Measurements from ENCODE around the gene OTOA.

DNA sequence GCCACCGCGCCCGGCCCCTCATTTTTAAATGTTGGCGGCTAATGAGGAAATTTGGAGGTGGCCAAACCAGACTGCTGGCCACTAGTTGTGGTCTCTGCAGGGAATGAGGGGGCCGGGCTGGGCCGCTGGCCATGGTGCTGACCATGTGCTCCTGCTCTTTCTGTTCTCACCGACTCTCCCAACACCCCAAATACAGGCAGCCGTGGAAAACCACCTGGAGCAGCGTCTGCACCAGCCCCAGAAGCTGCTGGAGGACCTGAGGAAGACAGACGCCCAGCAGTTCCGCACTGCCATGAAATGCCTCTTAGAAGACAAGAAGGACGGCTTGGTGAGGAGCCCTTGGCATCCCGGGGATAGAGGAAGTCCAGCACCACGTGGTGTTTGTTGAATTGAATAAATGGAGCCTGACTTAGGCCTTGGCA, 21.3 kb downstream of the OTOA start:
- TF ChIP-seq POLR2A (IDR thresholded peaks at IDR 0.05; ENCODE audit: low read depth) = no peak
- TF ChIP-seq CTCF (IDR thresholded peaks at IDR 0.05) = no peak
- no peak for TF ChIP-seq EP300 (IDR thresholded peaks at IDR 0.05)
- no peak for TF ChIP-seq POLR2AphosphoS5 (IDR thresholded peaks at IDR 0.05)
